Kidney (tissue), 14 donors: ENCODE results near the gene LY6G6F. TPM values are rescaled to one million over a fixed set of nuclear protein-coding genes. Genes with fewer than 3 reads are reported as not detected.

ENCODE experiments used
- DNase-seq, 5 donors: peaks; one replicate each; pipeline ENCODE4 v3.0.0-alpha.2; 2013 to 2020
- FAIRE-seq: peaks from 2 replicates; lab custom pipeline; 2012; peaks lifted over from hg19 to GRCh38; lab: Jason Lieb, UNC
- H3K27ac ChIP-seq, 2 donors: one replicate each; pipeline ENCODE4 v1.7.0; 2013; ENCODE audit warnings: low read depth in 2 of 2, low read length in 2 of 2, inconsistent platforms in 1 of 2
- H3K27me3 ChIP-seq: one replicate; pipeline ENCODE4 v1.7.1; 2013; ENCODE audit warnings: low read length, inconsistent platforms; ENCODE audit not compliant: control insufficient read depth, insufficient read depth
- H3K36me3 ChIP-seq, 3 donors: one replicate each; pipeline versions ENCODE4 v1.7.0 to v1.7.1; 2013; ENCODE audit warnings: low read length in 3 of 3, control low read depth in 1 of 3, inconsistent platforms in 1 of 3; ENCODE audit not compliant: insufficient read depth in 3 of 3, control insufficient read depth in 2 of 3
- H3K4me1 ChIP-seq, 3 donors: one replicate each; pipeline versions ENCODE4 v1.7.0 to v1.7.1; 2013; ENCODE audit warnings: low read length in 3 of 3, inconsistent platforms in 1 of 3, low read depth in 1 of 3; ENCODE audit not compliant: control insufficient read depth in 2 of 3, insufficient read depth in 2 of 3
- H3K4me3 ChIP-seq, 3 donors: one replicate each; pipeline versions ENCODE4 v1.7.0 to v1.8.1; 2013; ENCODE audit warnings: low read length in 3 of 3, control low read depth in 1 of 3, inconsistent platforms in 1 of 3
- H3K9ac ChIP-seq, 3 donors: one replicate each; pipeline versions ENCODE4 v1.7.0 to v1.7.1; 2013; ENCODE audit warnings: low read length in 3 of 3, control low read depth in 1 of 3, inconsistent platforms in 1 of 3
- H3K9me3 ChIP-seq, 3 donors: one replicate each; pipeline versions ENCODE4 v1.7.0 to v1.7.1; 2013; ENCODE audit warnings: low read length in 3 of 3, control low read depth in 1 of 3, inconsistent platforms in 1 of 3; ENCODE audit not compliant: control insufficient read depth in 2 of 3, insufficient read depth in 1 of 3
- intact Hi-C: fragments of 100-400 bp; cut with DNase I; formaldehyde crosslinking; loops from one replicate; pipeline ENCODE4 v1.11.1; 2022
- polyA plus RNA-seq: library from polyadenylated mRNA; stranded (reverse); fragments of 350-450 nt; fragmentation: Illumina TruSeq; extraction: RNeasy Lipid Tissue Mini Kit (QIAGEN cat#74804); gene quantifications from one replicate; pipeline ENCODE4 v1.2.3, GENCODE V29; 2014; ENCODE audit warnings: low read depth, low replicate concordance; ENCODE audit not compliant: insufficient read depth
- total RNA-seq: library from RNA; stranded (reverse); fragmentation: NEBNext Ultra II Directional; extraction: Animal tissue kit (Norgen Biotek cat#: 25700); gene quantifications from one replicate; pipeline ENCODE4 v1.2.1, GENCODE V29; 2021
- TF ChIP-seq, protein P1 (sequence below): IDR thresholded peaks from 3 replicates; pipeline ENCODE4 v1.5.1; 2012; ENCODE audit warnings: mild to moderate bottlenecking, moderate library complexity, borderline replicate concordance; ENCODE audit not compliant: insufficient read depth; ENCODE audit errors: extremely low read depth
- donor health status: control.
- donor health status: control.
- donor health status: control.
- donor health status: control.
- donor health status: control.
- donor health status: DM: yes; HTN: yes; CAD: no.
- donor health status: Normal renal cell carcinoma (clear cell type).

The LY6G6F gene
- total and polyA plus RNA-seq, 2 donors from 2014 or later = not detected

DNA sequence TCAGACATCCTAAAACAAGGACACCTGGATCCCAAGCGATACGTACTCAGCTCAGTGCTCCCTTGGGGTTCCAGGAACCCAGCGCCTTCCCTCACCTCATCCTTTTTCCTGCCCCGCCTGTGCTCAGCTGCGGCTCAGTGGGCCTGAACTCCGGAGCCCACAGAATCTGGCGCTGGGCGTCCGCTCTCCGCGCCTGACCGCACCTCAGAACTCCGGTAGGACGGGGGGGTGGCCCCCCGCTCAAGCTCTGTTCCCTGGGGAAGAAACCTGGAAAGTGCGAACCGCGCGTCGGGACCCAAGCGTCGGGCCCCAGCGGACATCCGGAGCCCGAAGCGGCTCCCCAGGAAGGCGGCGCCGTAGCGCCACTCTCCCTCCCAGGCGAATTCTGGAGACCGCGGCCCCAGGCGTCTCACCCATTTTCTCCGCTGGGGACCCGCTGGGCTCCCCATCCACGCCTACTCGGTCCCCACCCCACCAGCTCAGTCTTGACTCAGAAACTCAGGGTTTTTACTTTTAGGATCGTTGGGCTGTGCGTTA lies 25.5 kb upstream of the LY6G6F start:
- Histone ChIP-seq H3K4me3 (peak overlapping the region; percentile 61 to 76 (median 71)), H3K36me3 (no peaks in the 10 kb centered on the region), H3K9ac (peak overlapping the region; percentile 51 to 81 (median 57)), H3K27me3 (no peaks in the 10 kb centered on the region), H3K4me1 (peaks cover 3 to 8% (median 4%) of the 10 kb centered on the region in 3 donors), H3K27ac (peak overlapping the region; percentile 76), H3K9me3 (no peaks in the 10 kb centered on the region)
- no peak for FAIRE-seq
- DNase-seq = peak; percentile 73 to 93 (median 84)
- TF ChIP-seq, protein P1, sequence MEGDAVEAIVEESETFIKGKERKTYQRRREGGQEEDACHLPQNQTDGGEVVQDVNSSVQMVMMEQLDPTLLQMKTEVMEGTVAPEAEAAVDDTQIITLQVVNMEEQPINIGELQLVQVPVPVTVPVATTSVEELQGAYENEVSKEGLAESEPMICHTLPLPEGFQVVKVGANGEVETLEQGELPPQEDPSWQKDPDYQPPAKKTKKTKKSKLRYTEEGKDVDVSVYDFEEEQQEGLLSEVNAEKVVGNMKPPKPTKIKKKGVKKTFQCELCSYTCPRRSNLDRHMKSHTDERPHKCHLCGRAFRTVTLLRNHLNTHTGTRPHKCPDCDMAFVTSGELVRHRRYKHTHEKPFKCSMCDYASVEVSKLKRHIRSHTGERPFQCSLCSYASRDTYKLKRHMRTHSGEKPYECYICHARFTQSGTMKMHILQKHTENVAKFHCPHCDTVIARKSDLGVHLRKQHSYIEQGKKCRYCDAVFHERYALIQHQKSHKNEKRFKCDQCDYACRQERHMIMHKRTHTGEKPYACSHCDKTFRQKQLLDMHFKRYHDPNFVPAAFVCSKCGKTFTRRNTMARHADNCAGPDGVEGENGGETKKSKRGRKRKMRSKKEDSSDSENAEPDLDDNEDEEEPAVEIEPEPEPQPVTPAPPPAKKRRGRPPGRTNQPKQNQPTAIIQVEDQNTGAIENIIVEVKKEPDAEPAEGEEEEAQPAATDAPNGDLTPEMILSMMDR = peak; percentile 4
- intact Hi-C loops = no loop called here

GRCh38 chr6:31683591-31683990 lies 23.1 kb upstream of the LY6G6F start:
- TF ChIP-seq, protein P1 = no peak
- Histone ChIP-seq H3K27ac (no peak overlapping the region), H3K27me3 (no peaks in the 10 kb centered on the region), H3K4me3 (peak overlapping the region in 1 of 3 donors; percentile 13), H3K9ac (peak overlapping the region in 1 of 3 donors; percentile 24), H3K36me3 (peaks cover 0 to 16% (median 12%) of the 10 kb centered on the region in 3 donors), H3K4me1 (peaks cover 3 to 8% (median 4%) of the 10 kb centered on the region in 3 donors), H3K9me3 (no peaks in the 10 kb centered on the region)
- intact Hi-C loops = no loop called here
- no peak for FAIRE-seq
- peak in 1 of 5 donors; percentile 15 for DNase-seq

DNA sequence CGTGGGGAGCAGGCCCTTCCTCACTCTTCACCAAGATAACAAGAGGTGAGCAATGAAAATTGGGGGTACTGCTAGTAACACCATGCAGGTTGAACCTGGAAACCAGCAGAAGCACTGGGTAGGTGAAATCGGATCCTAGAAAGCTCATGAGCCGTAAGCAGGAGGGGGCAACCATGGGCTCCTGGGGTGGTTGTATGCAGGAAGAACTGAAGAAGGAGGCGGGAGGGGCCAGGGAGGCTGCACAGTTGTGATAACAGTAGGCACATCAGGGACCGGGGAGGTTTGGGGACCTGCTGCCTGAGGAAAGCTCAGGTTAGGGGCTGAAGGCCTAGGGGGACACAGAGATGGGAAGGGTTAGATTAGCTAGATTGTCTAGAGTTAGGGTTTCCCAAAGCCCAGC lies 20.2 kb upstream of the LY6G6F start:
- H3K4me3 ChIP-seq = no peak overlapping the region
- peaks cover 0 to 42% (median 34%) of the 10 kb centered on the region in 3 donors for H3K36me3 ChIP-seq
- no peaks in the 10 kb centered on the region for H3K27me3 ChIP-seq
- H3K4me1 ChIP-seq = peaks cover 0 to 3% (median 2%) of the 10 kb centered on the region in 3 donors
- no peak overlapping the region for H3K9ac ChIP-seq
- TF ChIP-seq, protein P1 = no peak
- DNase-seq (no peak), FAIRE-seq (no peak)
- H3K9me3 ChIP-seq = no peaks in the 10 kb centered on the region
- no peak overlapping the region for H3K27ac ChIP-seq
- intact Hi-C loops = no loop called here
